ENCODE results near the gene IGSF3.

The IGSF3 gene

DNA sequence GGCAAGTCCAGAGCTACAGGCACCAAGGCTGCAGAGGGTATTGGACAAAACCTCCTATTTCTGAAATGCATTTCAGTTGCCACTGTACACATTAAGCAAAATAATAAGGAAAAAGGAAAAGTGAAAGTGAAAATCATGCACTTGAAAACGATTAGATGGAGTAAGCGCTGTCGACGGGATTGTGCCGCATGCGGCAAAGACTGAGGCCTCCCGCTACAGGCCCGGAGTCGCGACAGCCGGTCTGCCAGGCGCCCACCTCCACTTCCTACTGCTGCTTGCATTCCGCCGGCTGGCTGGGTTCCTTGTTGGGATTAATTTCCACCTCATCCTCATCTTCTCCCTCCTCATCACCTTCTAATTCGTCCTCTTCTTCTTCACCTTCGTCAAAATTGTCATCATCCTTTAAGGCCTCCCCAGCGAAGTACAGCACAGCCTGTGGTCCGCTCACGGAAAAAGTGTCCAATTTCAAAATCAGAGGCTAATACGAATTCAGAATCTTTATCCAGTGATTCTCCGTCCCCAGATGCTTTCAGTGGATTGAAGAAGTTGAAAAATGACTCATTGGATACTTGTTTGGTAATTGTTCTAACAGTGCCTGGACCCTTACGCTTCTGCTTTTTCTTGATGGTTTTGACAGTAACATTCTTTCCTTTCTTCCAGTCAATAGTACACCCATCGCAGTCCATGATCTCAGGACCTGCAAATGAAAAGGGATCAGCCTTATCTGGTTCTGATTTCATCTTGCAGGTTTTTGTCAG lies 134.7 kb downstream of the IGSF3 start:
- H3K27me3 ChIP-seq (ENCODE audit: insufficient read depth, low read length, poor library complexity): no peaks in the 10 kb centered on the region
- no peak overlapping the region for H2BK5ac ChIP-seq (ENCODE audit: low read length)
- H2AK5ac ChIP-seq (ENCODE audit: low read length): no peak overlapping the region
- no peak overlapping the region for H4K5ac ChIP-seq (ENCODE audit: low read length)
- H3K56ac ChIP-seq (ENCODE audit: low read length): no peak overlapping the region
- H3K4me3 ChIP-seq (ENCODE audit: low read length): no peak overlapping the region
- no peak overlapping the region for H3K4ac ChIP-seq (ENCODE audit: low read depth, low read length)
- H2BK120ac ChIP-seq (ENCODE audit: low read depth, low read length): no peak overlapping the region
- H4K8ac ChIP-seq (ENCODE audit: low read depth, low read length): no peak overlapping the region
- H3K23ac ChIP-seq (ENCODE audit: low read length): no peak overlapping the region
- no peak overlapping the region for H2BK15ac ChIP-seq (replicated peaks; ENCODE audit: low read depth)
- H3K4me2 ChIP-seq (ENCODE audit: low read length): no peak overlapping the region
- DNase-seq: no peak
- no peaks in the 10 kb centered on the region for H3K79me2 ChIP-seq (ENCODE audit: control insufficient read depth, insufficient read depth, low read length)
- no peaks in the 10 kb centered on the region for H3K79me1 ChIP-seq (ENCODE audit: low read length)
- WGBS (ENCODE audit: extremely low coverage, insufficient coverage, low lambda C conversion rate): 100% methylated on average over 1 of the region's 23 CpGs
- no peak overlapping the region for H3K9ac ChIP-seq (ENCODE audit: low read length)
- H3K4me1 ChIP-seq (ENCODE audit: control insufficient read depth, low read depth, low read length): no peaks in the 10 kb centered on the region
- H3K27ac ChIP-seq (ENCODE audit: low read depth, low read length): no peak overlapping the region
- H3K18ac ChIP-seq (ENCODE audit: low read length): no peak overlapping the region
- no peaks in the 10 kb centered on the region for H3K36me3 ChIP-seq (ENCODE audit: control insufficient read depth, insufficient read depth, low read length)

GRCh38 chr1:116531917-116532316 lies 135.6 kb downstream of the IGSF3 start:
- DNase-seq: peak; percentile 8
- H3K4me3 ChIP-seq (ENCODE audit: low read length): no peak overlapping the region

GRCh38 chr1:116529681-116530080 lies 137.9 kb downstream of the IGSF3 start:
- no peak for DNase-seq
- Histone ChIP-seq H3K79me2 (ENCODE audit: control insufficient read depth, insufficient read depth, low read length) (no peaks in the 10 kb centered on the region), H3K4me3 (ENCODE audit: low read length) (no peak overlapping the region), H2AK5ac (ENCODE audit: low read length) (no peak overlapping the region), H3K4ac (ENCODE audit: low read depth, low read length) (no peak overlapping the region), H3K23ac (ENCODE audit: low read length) (no peak overlapping the region), H2BK120ac (ENCODE audit: low read depth, low read length) (no peak overlapping the region), H3K27ac (ENCODE audit: low read depth, low read length) (no peak overlapping the region), H3K56ac (ENCODE audit: low read length) (no peak overlapping the region), H3K18ac (ENCODE audit: low read length) (no peak overlapping the region), H3K4me1 (ENCODE audit: control insufficient read depth, low read depth, low read length) (no peaks in the 10 kb centered on the region), H3K4me2 (ENCODE audit: low read length) (no peak overlapping the region), H3K27me3 (ENCODE audit: insufficient read depth, low read length, poor library complexity) (no peaks in the 10 kb centered on the region), H3K79me1 (ENCODE audit: low read length) (no peaks in the 10 kb centered on the region), H4K8ac (ENCODE audit: low read depth, low read length) (no peak overlapping the region), H3K36me3 (ENCODE audit: control insufficient read depth, insufficient read depth, low read length) (no peaks in the 10 kb centered on the region), H4K5ac (ENCODE audit: low read length) (no peak overlapping the region), H2BK15ac (replicated peaks; ENCODE audit: low read depth) (no peak overlapping the region), H2BK5ac (ENCODE audit: low read length) (no peak overlapping the region), H3K9ac (ENCODE audit: low read length) (no peak overlapping the region)
- WGBS (ENCODE audit: extremely low coverage, insufficient coverage, low lambda C conversion rate): no CpG with 5 or more reads among the region's 3 CpGs

More at GRCh38 chr1:116531917-116532316, 135.6 kb downstream of the IGSF3 start:
- no peak overlapping the region for H3K4me2 ChIP-seq (ENCODE audit: low read length)
- no peaks in the 10 kb centered on the region for H3K79me1 ChIP-seq (ENCODE audit: low read length)
- no peak overlapping the region for H3K4ac ChIP-seq (ENCODE audit: low read depth, low read length)
- no peak overlapping the region for H3K23ac ChIP-seq (ENCODE audit: low read length)
- no peak overlapping the region for H2BK120ac ChIP-seq (ENCODE audit: low read depth, low read length)
- H2BK15ac ChIP-seq (replicated peaks; ENCODE audit: low read depth): no peak overlapping the region
- no CpG with 5 or more reads among the region's 13 CpGs for WGBS (ENCODE audit: extremely low coverage, insufficient coverage, low lambda C conversion rate)
- no peak overlapping the region for H3K9ac ChIP-seq (ENCODE audit: low read length)
- no peaks in the 10 kb centered on the region for H3K27me3 ChIP-seq (ENCODE audit: insufficient read depth, low read length, poor library complexity)
- H3K18ac ChIP-seq (ENCODE audit: low read length): no peak overlapping the region
- H3K4me1 ChIP-seq (ENCODE audit: control insufficient read depth, low read depth, low read length): no peaks in the 10 kb centered on the region
- H2AK5ac ChIP-seq (ENCODE audit: low read length): no peak overlapping the region
- no peaks in the 10 kb centered on the region for H3K36me3 ChIP-seq (ENCODE audit: control insufficient read depth, insufficient read depth, low read length)
- no peak overlapping the region for H4K5ac ChIP-seq (ENCODE audit: low read length)
- no peak overlapping the region for H3K56ac ChIP-seq (ENCODE audit: low read length)
- H3K27ac ChIP-seq (ENCODE audit: low read depth, low read length): no peak overlapping the region
- no peak overlapping the region for H4K8ac ChIP-seq (ENCODE audit: low read depth, low read length)
- H2BK5ac ChIP-seq (ENCODE audit: low read length): no peak overlapping the region
- no peaks in the 10 kb centered on the region for H3K79me2 ChIP-seq (ENCODE audit: control insufficient read depth, insufficient read depth, low read length)

DNA sequence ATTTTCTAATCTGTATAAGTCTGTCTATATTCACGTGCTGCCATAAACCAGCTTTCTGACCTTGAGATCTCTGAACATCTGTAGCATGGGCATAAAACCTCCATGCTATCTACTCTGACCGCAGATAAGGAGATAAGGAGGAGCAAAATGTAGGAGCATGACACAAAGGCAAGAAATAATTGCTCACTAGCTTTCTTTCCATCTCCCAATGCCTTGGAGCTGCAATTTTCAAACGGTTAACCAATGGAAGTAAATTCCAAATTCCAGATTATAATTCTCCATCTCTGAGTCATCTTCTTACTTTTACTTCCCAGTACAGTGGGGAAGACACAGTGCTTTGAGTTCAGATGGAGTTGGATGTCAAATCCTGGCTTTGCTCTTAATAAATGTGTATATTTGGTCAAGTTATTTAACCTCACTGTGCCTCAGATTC lies 138.3 kb downstream of the IGSF3 start:
- Histone ChIP-seq H2BK15ac (replicated peaks; ENCODE audit: low read depth) (no peak overlapping the region), H3K56ac (ENCODE audit: low read length) (no peak overlapping the region), H3K4me1 (ENCODE audit: control insufficient read depth, low read depth, low read length) (no peaks in the 10 kb centered on the region), H4K8ac (ENCODE audit: low read depth, low read length) (no peak overlapping the region), H4K5ac (ENCODE audit: low read length) (no peak overlapping the region), H3K18ac (ENCODE audit: low read length) (no peak overlapping the region), H3K9ac (ENCODE audit: low read length) (no peak overlapping the region), H2BK120ac (ENCODE audit: low read depth, low read length) (no peak overlapping the region), H2BK5ac (ENCODE audit: low read length) (no peak overlapping the region), H3K4me2 (ENCODE audit: low read length) (no peak overlapping the region), H3K27me3 (ENCODE audit: insufficient read depth, low read length, poor library complexity) (no peaks in the 10 kb centered on the region), H3K23ac (ENCODE audit: low read length) (no peak overlapping the region), H3K36me3 (ENCODE audit: control insufficient read depth, insufficient read depth, low read length) (no peaks in the 10 kb centered on the region), H2AK5ac (ENCODE audit: low read length) (no peak overlapping the region), H3K27ac (ENCODE audit: low read depth, low read length) (no peak overlapping the region), H3K4ac (ENCODE audit: low read depth, low read length) (no peak overlapping the region), H3K79me1 (ENCODE audit: low read length) (no peaks in the 10 kb centered on the region), H3K79me2 (ENCODE audit: control insufficient read depth, insufficient read depth, low read length) (no peaks in the 10 kb centered on the region), H3K4me3 (ENCODE audit: low read length) (no peak overlapping the region)
- no peak for DNase-seq
- WGBS (ENCODE audit: extremely low coverage, insufficient coverage, low lambda C conversion rate): no CpG with 5 or more reads among the region's 3 CpGs

- no peak overlapping the region for H3K4ac ChIP-seq (ENCODE audit: low read depth, low read length)
- no CpG with 5 or more reads among the region's 1 CpG for WGBS (ENCODE audit: extremely low coverage, insufficient coverage, low lambda C conversion rate)
- no peaks in the 10 kb centered on the region for H3K79me2 ChIP-seq (ENCODE audit: control insufficient read depth, insufficient read depth, low read length)
- H4K5ac ChIP-seq (ENCODE audit: low read length): no peak overlapping the region
- no peak overlapping the region for H3K23ac ChIP-seq (ENCODE audit: low read length)
- no peak overlapping the region for H2AK5ac ChIP-seq (ENCODE audit: low read length)
- H3K9ac ChIP-seq (ENCODE audit: low read length): no peak overlapping the region
- H3K79me1 ChIP-seq (ENCODE audit: low read length): no peaks in the 10 kb centered on the region
- no peak overlapping the region for H2BK120ac ChIP-seq (ENCODE audit: low read depth, low read length)
- no peak overlapping the region for H3K56ac ChIP-seq (ENCODE audit: low read length)
- H4K8ac ChIP-seq (ENCODE audit: low read depth, low read length): no peak overlapping the region
- no peak overlapping the region for H3K18ac ChIP-seq (ENCODE audit: low read length)
- H2BK15ac ChIP-seq (replicated peaks; ENCODE audit: low read depth): no peak overlapping the region
- H3K36me3 ChIP-seq (ENCODE audit: control insufficient read depth, insufficient read depth, low read length): no peaks in the 10 kb centered on the region
- no peak overlapping the region for H3K4me2 ChIP-seq (ENCODE audit: low read length)
- no peaks in the 10 kb centered on the region for H3K4me1 ChIP-seq (ENCODE audit: control insufficient read depth, low read depth, low read length)
- DNase-seq: no peak
- no peak overlapping the region for H2BK5ac ChIP-seq (ENCODE audit: low read length)
- H3K27me3 ChIP-seq (ENCODE audit: insufficient read depth, low read length, poor library complexity): no peaks in the 10 kb centered on the region
- H3K27ac ChIP-seq (ENCODE audit: low read depth, low read length): no peak overlapping the region
- no peak overlapping the region for H3K4me3 ChIP-seq (ENCODE audit: low read length)
These were observed 139.0 kb downstream of the IGSF3 start for GRCh38 chr1:116528329-116529083.

All from mesendoderm (in vitro differentiated cells).